HG03066 (cell line): ENCODE results near the gene TAGLN.
"Not testable (repeated sequence)": the region's sequence is repeated elsewhere in the genome, so short reads cannot be mapped to it uniquely, and the experiment has no call there.

Experiments used
- ATAC-seq: cut with Tn5 transposase; IDR thresholded peaks from one replicate; pipeline ENCODE4 v1.9.1; 2021; ENCODE audit warnings: low read depth; ENCODE audit not compliant: unreplicated experiment

TAGLN gene

DNA sequence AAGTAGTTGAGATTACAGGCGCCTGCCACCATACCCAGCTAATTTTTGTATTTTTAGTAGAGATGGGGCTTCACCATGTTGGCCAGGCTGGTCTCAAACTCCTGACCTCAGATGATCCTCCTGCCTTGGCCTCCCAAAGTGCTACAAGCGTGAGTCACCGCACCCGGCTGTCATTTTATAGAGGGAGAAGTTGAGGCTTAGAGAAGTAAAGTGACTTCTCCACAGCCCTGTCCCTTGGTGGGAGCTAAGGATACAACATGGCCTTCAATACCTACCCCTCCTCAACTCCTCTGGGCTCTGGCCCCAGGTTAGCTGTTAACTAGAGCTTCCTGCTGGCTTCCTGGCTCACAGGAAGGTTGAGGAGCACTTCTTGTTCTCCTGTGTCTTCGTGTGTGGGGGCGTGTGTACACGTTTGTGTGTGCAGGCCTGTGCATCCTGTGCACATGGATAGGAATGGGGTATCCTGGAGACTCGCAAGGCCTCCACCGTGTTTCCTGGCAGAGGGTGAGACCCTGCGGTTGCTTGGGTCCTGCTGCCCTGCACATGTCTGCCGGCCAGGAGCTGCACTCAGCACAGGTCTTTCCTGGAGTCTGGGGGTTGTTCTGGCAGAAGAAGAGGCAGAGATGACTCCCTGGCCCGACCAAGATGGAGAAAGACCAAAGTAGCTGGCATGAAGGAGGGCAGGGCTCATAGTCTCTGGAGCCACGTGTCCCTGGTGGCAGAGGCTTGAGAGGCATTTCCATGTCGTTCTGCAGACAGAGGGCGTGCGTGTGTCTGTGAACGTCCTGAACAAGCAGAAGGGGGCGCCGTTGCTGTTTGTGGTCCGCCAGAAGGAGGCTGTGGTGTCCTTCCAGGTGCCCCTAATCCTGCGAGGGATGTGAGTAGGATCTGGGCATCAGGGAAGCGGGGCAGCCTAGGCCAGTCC is 18.2 kb upstream of the TAGLN start:
- ATAC-seq: no peak

DNA sequence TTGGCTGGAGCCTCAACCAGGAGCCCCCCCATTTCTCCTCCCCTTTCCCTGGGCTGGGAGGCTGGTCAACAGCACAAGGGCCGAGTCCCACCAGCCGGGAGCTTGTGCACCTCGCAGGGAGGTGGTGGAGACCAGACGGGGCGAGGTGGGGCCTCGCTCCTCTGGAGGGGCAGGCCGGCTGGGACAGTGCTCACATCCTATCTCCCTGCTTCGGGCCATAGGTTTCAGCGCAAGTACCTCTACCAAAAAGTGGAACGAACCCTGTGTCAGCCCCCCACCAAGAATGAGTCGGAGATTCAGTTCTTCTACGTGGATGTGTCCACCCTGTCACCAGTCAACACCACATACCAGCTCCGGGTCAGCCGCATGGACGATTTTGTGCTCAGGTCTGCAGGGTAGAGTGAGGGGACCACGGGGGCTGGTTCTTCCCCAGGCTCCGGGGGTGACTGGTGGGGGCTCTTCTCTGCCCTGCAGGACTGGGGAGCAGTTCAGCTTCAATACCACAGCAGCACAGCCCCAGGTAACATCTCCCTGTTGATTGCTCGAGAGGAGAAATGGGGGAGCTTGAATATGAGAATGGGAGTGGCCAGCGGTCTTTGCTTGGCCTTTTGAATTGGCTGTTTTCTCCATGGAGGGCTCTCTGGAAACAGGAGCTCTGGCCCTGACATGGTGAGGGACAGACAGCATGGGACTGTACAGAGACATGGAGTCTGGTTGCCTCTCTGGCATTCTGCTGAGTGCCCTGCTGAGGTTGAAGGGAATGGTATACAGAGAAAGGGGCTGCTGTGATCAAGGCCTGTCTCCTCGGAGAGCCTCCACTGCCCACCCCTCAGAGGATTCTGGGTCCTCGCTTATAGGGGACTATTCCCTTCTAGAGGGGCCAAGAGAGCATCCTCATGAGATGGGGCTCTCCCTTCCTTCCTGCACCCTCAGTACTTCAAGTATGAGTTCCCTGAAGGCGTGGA is 17.3 kb upstream of the TAGLN start:
- no peak for ATAC-seq

DNA sequence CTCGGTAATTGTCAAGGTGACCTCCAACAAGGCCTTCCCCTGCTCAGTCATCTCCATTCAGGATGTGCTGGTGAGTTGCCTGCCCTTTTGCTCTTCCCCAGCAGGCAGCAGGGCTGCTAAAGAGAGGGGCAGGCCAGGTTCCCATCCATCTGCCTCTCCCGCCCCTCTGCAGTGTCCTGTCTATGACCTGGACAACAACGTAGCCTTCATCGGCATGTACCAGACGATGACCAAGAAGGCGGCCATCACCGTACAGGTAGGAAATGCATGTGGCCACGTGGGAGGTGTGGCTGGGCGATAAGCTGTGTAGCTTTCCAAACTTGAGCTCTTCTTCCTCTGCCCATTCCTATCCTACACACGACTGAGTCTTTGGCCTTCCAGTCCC is 16.6 kb upstream of the TAGLN start:
- no peak for ATAC-seq

DNA sequence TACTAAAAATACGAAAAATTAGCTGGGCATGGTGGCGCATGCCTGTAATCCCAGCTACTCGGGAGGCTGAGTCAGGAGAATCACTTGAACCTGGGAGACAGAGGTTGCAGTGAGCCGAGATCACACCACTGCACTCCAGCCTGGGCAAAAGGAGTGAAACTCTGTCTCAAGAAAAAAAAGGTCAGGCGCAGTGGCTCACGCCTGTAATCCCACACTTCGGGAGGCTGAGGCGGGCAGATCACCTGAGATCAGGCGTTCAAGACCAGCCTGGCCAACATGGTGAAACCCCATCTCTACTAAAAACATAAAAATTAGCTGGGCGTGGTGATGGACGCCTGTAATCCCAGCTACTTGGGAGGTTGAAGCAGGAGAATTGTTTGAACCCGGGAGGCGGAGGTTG is 16.0 kb upstream of the TAGLN start:
- not testable (repeated sequence) for ATAC-seq

DNA sequence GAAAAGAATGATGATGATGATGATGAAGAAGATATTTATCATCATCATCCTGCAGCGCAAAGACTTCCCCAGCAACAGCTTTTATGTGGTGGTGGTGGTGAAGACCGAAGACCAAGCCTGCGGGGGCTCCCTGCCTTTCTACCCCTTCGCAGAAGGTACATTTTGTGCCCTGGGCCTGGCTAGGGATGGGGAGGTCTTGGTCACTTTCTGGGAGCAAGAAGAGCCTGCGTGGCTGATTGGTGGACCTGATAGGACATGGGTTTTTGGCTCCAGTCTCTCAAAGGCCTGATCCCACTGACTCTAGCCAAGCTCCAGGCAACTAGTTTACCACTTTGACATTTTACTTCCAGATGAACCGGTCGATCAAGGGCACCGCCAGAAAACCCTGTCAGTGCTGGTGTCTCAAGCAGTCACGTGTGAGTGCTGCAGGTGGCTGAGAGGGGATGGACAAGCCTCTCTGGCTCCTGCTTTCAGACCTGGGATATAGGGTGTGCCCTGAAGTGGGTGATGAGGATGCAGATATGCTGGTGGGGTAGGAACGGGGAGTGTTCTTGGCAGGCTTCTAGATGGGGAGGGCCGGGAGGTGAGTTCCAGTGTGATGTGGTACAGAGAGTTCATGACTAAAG is 15.3 kb upstream of the TAGLN start:
- no peak for ATAC-seq

DNA sequence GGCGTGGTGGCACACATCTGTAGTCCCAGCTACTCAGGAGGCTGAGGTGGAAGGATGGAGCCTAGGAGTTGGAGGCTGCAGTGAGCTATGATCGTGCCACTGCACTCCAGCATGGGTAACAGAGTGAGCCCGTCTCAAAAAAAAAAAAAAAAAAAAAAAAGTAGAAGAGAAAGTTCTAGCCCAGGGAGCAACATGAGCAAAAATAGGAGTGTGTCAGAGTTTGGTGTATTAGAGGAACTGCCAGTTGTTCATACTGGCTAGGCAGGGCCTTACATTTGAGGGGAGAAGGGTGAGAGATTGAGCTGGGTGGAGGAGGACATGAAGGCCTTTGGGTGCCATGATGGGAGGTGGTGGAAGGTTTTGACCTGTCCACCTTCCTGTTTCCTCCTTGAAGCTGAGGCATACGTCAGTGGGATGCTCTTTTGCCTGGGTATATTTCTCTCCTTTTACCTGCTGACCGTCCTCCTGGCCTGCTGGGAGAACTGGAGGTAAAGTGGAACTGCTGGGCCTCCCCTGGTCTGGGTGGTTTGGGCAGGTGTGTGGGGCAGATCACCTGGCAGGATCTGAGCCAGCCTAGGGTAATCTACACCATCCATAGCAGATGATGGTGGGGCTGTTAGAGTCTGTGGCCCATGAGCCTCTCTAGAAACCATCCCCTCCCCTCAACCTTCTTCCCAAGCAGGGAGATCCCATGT is 13.3 kb upstream of the TAGLN start:
- no peak for ATAC-seq

DNA sequence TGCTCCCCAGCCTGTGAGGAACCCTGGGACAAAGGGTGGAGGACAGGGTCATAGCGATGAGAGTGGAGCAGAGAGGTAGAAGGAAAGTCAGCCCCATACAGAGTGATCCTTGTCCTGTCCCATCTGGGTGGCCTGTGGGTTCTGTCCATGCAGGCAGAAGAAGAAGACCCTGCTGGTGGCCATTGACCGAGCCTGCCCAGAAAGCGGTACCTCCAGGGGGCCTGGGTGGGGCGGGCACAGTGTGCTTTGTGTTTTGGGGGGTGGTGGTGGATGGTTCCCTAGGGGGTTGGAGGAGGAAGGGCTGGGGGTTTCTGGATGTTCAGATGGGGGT is 12.8 kb upstream of the TAGLN start:
- no peak for ATAC-seq

DNA sequence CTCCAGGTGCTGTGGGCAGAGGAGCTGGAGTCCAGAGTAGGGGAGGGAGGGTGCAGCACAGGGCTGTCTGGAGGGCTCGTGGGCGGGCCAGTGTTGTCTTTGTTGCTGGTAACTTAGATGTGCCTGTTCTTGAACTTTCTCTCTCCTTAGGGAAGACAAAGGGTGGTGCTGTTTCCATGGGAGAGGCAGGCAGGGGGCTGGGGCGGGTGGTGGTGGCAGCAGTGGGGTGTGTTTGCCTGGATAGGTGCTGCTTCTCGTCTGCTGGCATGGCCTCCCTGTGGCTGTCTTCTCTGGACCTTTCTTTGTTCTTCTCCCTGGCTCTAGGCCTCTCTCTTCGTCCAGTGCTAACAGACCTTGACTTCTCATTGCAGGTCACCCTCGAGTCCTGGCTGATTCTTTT is 12.2 kb upstream of the TAGLN start:
- no peak for ATAC-seq

DNA sequence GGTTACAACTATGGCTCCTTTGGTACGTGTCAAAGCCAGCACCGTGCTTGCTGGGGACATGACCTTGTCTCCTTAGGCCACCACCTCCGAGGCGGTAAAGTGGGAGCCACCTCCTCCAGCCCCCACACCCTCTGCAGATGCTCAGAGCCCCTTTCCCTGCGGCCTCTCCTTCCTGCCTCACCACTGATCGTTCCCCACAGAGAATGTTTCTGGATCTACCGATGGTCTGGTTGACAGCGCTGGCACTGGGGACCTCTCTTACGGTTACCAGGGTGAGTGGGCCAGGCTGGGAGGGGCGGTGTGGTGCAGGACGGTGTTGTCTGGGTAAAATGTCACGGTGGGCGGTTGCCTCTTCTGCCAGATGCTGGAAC is 11.8 kb upstream of the TAGLN start:
- no peak for ATAC-seq

DNA sequence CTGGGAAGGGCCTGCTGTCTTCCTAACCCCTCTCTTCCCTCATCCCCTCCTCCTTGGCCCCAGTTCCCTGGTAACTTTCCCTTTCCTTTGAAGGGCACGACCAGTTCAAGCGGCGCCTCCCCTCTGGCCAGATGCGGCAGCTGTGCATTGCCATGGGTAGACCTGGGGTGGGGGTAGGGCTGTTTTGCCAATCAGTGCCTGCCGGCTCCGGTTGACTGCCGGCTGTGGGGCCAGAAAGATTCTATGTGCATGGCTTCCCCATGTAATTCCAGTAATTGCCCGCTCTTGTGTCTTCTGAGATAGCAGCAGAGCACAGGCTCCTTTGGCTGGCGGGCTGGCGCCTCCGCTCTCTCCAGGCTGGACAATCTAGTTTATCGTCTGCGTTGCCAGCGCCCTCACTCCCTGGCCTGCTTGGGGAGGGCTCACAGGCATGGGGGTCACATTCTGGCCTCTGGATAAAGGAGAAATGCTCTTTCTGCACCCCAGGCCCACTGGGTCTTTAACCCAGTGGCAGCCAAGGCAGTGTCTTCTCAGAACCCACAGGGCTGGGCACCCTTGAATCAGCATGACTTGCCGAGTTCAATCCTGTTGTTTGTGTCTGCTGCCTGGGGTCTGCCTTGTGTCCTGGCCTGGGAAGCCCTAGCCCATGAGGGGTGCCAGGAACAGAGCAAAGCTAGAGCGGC is 11.2 kb upstream of the TAGLN start:
- no peak for ATAC-seq

DNA sequence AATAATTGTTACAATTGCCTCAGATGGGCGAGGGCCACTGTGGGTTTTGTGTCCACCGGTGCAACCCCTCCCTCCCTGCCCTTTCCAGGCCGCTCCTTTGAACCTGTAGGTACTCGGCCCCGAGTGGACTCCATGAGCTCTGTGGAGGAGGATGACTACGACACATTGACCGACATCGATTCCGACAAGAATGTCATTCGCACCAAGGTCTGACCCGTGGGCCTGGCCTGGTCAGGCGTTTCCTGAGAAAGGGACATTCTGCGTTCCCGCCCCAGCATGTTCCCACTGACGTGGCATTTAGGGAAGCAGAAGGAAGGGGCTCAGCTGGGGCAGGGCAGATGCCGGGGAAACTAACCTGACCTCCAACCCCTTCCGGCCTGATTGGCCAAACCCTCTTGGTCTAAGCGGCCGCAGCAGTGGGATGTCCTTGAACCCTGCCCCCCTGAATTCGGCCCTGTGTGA is 10.5 kb upstream of the TAGLN start:
- no peak for ATAC-seq

DNA sequence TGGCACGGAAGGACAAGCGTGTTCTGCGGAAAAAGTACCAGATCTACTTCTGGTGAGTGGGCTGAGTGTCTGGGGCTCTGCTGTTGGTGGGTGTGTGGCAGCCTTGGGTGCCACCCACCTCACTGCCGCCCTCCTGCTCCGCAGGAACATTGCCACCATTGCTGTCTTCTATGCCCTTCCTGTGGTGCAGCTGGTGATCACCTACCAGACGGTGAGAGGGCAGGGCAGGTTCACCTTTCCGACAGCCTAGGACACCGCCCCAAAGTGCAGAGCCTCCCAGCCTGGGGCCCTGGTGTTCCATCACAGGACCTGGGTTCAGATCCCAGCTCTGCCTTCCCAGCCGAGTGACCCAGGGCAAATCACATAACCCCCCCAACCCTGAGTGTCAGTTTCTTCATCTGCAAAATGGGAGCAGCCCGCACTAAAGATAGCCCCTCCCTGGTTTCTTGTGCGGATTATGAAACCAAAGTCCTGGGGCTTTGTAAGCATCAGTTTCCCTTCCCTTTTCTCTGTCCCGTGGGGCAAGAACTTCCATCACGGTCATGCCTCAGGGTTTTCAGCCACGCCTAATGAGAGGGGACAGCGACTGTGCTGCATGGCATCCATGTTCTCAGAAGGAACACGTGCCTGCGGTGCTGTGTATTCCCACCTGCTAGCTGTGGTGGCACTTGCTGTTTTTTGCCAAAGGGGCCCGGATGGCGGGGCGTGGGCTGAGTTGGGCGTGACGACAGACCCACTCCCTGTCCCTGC is 9.8 kb upstream of the TAGLN start:
- no peak for ATAC-seq

DNA sequence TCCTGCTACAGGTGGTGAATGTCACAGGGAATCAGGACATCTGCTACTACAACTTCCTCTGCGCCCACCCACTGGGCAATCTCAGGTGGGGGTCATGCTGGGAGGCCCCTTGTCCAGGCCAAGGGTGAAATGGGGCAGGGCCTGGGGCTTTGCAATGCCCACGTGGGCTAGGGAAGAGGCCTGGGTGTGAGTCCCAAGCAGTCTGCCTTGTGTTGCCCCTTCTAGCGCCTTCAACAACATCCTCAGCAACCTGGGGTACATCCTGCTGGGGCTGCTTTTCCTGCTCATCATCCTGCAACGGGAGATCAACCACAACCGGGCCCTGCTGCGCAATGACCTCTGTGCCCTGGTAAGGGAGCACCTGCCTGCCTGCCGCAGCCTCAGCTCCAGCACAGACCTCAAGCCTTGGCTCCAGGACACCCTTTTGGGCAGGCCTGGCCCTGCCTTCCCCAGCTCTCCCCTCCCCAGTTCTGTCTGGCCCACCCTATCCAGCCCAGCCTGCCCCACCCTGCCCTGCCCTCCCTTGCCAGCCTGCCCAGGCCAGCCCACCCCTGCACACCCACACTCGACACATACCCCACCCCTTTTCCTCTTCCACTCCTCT is 9.1 kb upstream of the TAGLN start:
- ATAC-seq: no peak

DNA sequence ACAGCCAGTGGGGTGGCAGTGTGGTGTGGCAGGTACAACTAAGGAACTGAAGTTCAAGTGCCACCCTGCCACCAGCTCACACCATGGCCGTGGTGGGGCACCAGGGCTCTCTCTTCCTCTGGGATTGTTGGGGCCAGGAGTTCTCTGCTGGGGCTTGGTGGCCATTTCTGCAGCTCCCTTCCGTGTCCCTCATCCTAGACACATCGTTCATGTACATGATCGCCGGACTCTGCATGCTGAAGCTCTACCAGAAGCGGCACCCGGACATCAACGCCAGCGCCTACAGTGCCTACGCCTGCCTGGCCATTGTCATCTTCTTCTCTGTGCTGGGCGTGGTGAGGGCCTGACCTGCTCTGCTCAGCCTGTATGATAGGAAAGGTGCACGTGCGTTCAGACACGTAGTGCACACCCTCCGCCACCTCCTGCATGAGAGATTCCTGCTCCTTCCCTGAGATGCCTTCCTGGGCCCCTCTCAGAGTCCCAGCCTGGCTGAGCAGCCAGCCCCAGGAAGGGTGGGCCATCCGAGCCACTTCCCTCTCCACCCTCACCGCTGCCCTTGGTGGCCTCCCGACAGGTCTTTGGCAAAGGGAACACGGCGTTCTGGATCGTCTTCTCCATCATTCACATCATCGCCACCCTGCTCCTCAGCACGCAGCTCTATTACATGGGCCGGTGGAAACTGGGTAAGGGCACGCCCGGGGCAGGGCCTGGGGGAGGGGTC is 7.3 kb upstream of the TAGLN start:
- no peak for ATAC-seq

DNA sequence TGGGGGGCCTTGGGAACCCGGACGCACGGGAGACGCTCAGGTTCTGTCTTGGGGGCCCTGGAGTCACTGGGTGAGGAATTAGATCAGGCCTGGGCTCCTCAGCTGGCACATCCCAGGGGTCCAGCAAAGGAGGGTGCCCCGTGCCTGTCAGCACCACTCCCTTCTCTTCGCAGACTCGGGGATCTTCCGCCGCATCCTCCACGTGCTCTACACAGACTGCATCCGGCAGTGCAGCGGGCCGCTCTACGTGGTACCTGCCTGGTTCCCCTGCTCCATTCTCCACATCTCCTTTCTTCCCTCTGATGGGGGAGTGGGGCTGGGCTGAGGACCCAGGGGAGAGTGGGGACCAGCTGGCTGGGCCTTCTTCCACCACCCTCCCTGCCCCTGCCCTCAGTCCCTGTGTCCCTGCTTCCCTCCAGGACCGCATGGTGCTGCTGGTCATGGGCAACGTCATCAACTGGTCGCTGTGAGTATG is 6.7 kb upstream of the TAGLN start:
- ATAC-seq: no peak

DNA sequence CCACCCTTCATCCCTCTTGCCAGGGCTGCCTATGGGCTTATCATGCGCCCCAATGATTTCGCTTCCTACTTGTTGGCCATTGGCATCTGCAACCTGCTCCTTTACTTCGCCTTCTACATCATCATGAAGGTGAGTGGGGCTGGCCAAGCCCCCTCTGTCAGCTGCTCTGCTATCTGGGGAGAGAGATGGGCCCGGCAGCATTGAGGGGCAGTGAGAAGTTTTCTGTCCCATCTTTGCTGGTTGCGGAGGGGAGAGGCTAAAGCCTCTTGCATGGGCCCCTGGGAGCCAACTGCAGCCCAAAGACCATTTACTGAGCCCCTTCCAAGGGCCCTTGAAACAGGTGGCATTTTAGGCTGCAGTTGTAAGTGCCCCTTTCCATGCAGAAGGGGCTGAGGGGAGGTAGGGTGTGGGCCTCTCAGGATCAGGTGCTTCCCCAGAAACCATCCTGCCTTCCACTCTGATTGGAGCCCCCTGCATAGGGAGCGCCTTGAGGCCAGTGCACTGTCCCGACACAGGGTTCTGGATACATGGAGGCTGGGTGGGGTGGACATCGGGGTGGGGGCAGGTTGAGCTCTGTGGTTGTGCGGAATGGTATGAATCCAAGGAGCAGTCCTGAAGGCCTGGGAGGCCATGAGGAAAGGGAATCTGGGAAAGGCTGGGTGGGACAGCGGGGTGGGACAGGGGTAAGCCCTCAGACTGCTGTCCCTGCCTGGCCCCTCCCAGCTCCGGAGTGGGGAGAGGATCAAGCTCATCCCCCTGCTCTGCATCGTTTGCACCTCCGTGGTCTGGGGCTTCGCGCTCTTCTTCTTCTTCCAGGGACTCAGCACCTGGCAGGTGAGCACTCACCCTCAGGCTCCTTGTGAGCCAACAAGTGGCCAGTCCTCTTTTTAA is 5.8 kb upstream of the TAGLN start:
- no peak for ATAC-seq

DNA sequence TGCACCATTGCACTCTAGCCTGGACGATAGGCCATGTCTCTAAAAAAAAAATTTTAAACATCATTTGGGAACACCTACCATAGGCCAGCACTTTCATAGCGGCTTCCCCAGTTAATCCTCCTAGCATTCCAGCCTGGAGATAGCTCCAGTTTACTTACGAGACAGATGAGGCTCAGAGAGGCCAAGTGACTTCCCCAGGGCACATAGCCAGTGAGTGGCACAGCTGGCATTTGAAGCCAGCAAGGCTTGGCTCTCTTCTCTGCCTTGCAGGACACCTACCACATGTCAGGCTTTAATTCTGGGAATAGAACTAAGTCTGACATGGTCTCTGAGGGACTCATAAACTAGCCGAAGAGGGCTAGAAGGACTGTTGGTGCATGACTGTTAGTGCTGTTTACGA is 4.9 kb upstream of the TAGLN start:
- ATAC-seq: no peak
